HEK293 (cell line): ENCODE measurements around the gene ZSWIM1.

Experiments
- CTCF ChIP-seq: fragments of 450-650 bp; formaldehyde crosslinking; IDR thresholded peaks from 2 replicates; pipeline ENCODE4 v1.5.1; 2016; ENCODE audit warnings: missing biosample characterization, missing genetic modification characterization
- KLF10 ChIP-seq: fragments of 450-650 bp; IDR thresholded peaks from 2 replicates; pipeline ENCODE4 v1.5.1; 2018; ENCODE audit warnings: missing biosample characterization, mild to moderate bottlenecking, missing genetic modification characterization
- ZNF155 ChIP-seq: fragments of 450-650 bp; formaldehyde crosslinking; IDR thresholded peaks from 2 replicates; pipeline ENCODE4 v1.5.1; 2016; ENCODE audit warnings: missing biosample characterization, missing genetic modification characterization
- ZNF169 ChIP-seq: fragments of 450-650 bp; formaldehyde crosslinking; IDR thresholded peaks from 2 replicates; pipeline ENCODE4 v1.5.1; 2016; ENCODE audit warnings: missing biosample characterization, missing genetic modification characterization
- ZNF324 ChIP-seq: fragments of 450-650 bp; formaldehyde crosslinking; IDR thresholded peaks from 2 replicates; pipeline ENCODE4 v1.5.1; 2016; ENCODE audit warnings: missing biosample characterization, missing genetic modification characterization
- ZNF558 ChIP-seq: fragments of 450-650 bp; formaldehyde crosslinking; IDR thresholded peaks from 2 replicates; pipeline ENCODE4 v1.5.1; 2016; ENCODE audit warnings: missing biosample characterization, missing genetic modification characterization
- TF ChIP-seq, protein P1 (sequence below): fragments of 450-650 bp; formaldehyde crosslinking; IDR thresholded peaks from 2 replicates; pipeline ENCODE4; 2016; ENCODE audit warnings: missing biosample characterization, missing genetic modification characterization

GRCh38 chr20:45883100-45883469 lies 2.1 kb downstream of the ZSWIM1 start:
- no peak for TF ChIP-seq ZNF169
- no peak for TF ChIP-seq ZNF324 (tag by site-specific recombination)
- no peak for TF ChIP-seq CTCF (tag by site-specific recombination)
- no peak for TF ChIP-seq ZNF558 (tag by site-specific recombination)
- no peak for TF ChIP-seq KLF10 (tag by site-specific recombination)
- TF ChIP-seq, protein P1, sequence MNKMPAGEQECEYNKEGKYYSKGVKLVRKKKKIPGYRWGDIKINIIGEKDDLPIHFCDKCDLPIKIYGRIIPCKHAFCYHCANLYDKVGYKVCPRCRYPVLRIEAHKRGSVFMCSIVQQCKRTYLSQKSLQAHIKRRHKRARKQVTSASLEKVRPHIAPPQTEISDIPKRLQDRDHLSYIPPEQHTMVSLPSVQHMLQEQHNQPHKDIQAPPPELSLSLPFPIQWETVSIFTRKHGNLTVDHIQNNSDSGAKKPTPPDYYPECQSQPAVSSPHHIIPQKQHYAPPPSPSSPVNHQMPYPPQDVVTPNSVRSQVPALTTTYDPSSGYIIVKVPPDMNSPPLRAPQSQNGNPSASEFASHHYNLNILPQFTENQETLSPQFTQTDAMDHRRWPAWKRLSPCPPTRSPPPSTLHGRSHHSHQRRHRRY (tag by site-specific recombination), result no peak
- TF ChIP-seq ZNF155 (tag by site-specific recombination), result no peak
